H9 (cell line): ENCODE measurements around the gene STX2. TPM values are rescaled to one million over a fixed set of nuclear protein-coding genes. Genes with fewer than 3 reads are reported as not detected.

Experiments
- DNase-seq: peaks from one replicate; pipeline ENCODE4 v3.0.0-alpha.2; 2017
- H2AFZ ChIP-seq: one replicate; pipeline ENCODE4 v1.6.1; 2013; ENCODE audit warnings: mild to moderate bottlenecking, low read length, control low read depth, moderate library complexity
- H2AK5ac ChIP-seq: 2 replicates; pipeline ENCODE4 v1.6.1; 2013; ENCODE audit warnings: low read length, control low read depth, mixed read lengths; ENCODE audit not compliant: insufficient read length
- H2BK120ac ChIP-seq: one replicate; pipeline ENCODE4 v1.6.1; 2013; ENCODE audit warnings: low read depth, mild to moderate bottlenecking, low read length, control low read depth, inconsistent platforms; ENCODE audit not compliant: poor library complexity, severe bottlenecking
- H2BK12ac ChIP-seq: 2 replicates; pipeline ENCODE4 v1.6.1; 2013; ENCODE audit warnings: low read length, control low read depth, mixed read lengths, low read depth; ENCODE audit not compliant: insufficient read length
- H2BK15ac ChIP-seq: 2 replicates; pipeline ENCODE4 v1.6.1; 2013; ENCODE audit warnings: low read depth, low read length, control low read depth
- H2BK20ac ChIP-seq: one replicate; pipeline ENCODE4 v1.6.1; 2013; ENCODE audit warnings: low read depth, mild to moderate bottlenecking, low read length, control low read depth, inconsistent platforms; ENCODE audit not compliant: poor library complexity, severe bottlenecking
- H2BK5ac ChIP-seq: 2 replicates; pipeline ENCODE4 v1.6.1; 2013; ENCODE audit warnings: low read length, control low read depth, mixed read lengths; ENCODE audit not compliant: insufficient read length
- H3K14ac ChIP-seq: 2 replicates; pipeline ENCODE4 v1.6.1; 2013; ENCODE audit warnings: low read length, control low read depth; ENCODE audit not compliant: insufficient read depth
- H3K18ac ChIP-seq: 2 replicates; pipeline ENCODE4 v1.6.1; 2013; ENCODE audit warnings: low read depth, mild to moderate bottlenecking, mixed read lengths, low read length, control low read depth; ENCODE audit not compliant: insufficient read length
- H3K23ac ChIP-seq: 2 replicates; pipeline ENCODE4 v1.6.1; 2013; ENCODE audit warnings: low read length, control low read depth, mixed read lengths, low read depth; ENCODE audit not compliant: insufficient read length
- H3K23me2 ChIP-seq: 2 replicates; pipeline ENCODE4 v1.6.1; 2013; ENCODE audit warnings: low read depth, mild to moderate bottlenecking, mixed read lengths, low read length, control low read depth; ENCODE audit not compliant: insufficient read length, poor library complexity, severe bottlenecking
- H3K27ac ChIP-seq: 2 replicates; pipeline ENCODE4 v1.5.1; 2013; ENCODE audit warnings: low read length, control low read depth, mixed read lengths, low read depth; ENCODE audit not compliant: insufficient read length
- H3K27me3 ChIP-seq: 2 replicates; pipeline ENCODE4 v1.6.1; 2013; ENCODE audit warnings: low read length, control low read depth, inconsistent platforms; ENCODE audit not compliant: insufficient read depth
- H3K4ac ChIP-seq: 2 replicates; pipeline ENCODE4 v1.6.1; 2013; ENCODE audit warnings: low read depth, mild to moderate bottlenecking, control low read depth, inconsistent platforms, low read length, moderate library complexity
- H3K4me1 ChIP-seq: 2 replicates; pipeline ENCODE4 v1.6.1; 2013; ENCODE audit warnings: low read length, control low read depth, inconsistent platforms; ENCODE audit not compliant: insufficient read depth
- H3K4me2 ChIP-seq: 2 replicates; pipeline ENCODE4 v1.6.1; 2013; ENCODE audit warnings: low read length, control low read depth, mixed read lengths; ENCODE audit not compliant: insufficient read length, insufficient read depth
- H3K56ac ChIP-seq: 2 replicates; pipeline ENCODE4 v1.6.1; 2013; ENCODE audit warnings: low read depth, mild to moderate bottlenecking, mixed read lengths, low read length, control low read depth; ENCODE audit not compliant: insufficient read length
- H3K79me1 ChIP-seq: 2 replicates; pipeline ENCODE4 v1.6.1; 2013; ENCODE audit warnings: low read depth, mild to moderate bottlenecking, moderate library complexity, low read length, control low read depth, inconsistent platforms; ENCODE audit not compliant: insufficient read depth, poor library complexity, severe bottlenecking
- H3K79me2 ChIP-seq: 2 replicates; pipeline ENCODE4 v1.6.1; 2013; ENCODE audit warnings: low read length, control low read depth, inconsistent platforms; ENCODE audit not compliant: insufficient read depth
- H3K9ac ChIP-seq: 2 replicates; pipeline ENCODE4 v1.6.1; 2013; ENCODE audit warnings: low read length, control low read depth, mixed read lengths; ENCODE audit not compliant: insufficient read length; ENCODE audit errors: extremely low read depth
- H3K9me3 ChIP-seq: one replicate; pipeline ENCODE4 v1.6.1; 2013; ENCODE audit warnings: low read depth, low read length, inconsistent platforms; ENCODE audit not compliant: control insufficient read depth
- H3T11ph ChIP-seq: one replicate; pipeline ENCODE4 v1.6.1; 2013; ENCODE audit warnings: mild to moderate bottlenecking, low read length, control low read depth, inconsistent platforms
- H4K20me1 ChIP-seq: one replicate; pipeline ENCODE4 v1.6.1; 2013; ENCODE audit not compliant: control insufficient read depth, insufficient read length, insufficient read depth
- H4K5ac ChIP-seq: 2 replicates; pipeline ENCODE4 v1.6.1; 2013; ENCODE audit warnings: low read depth, mild to moderate bottlenecking, mixed read lengths, low read length, control low read depth; ENCODE audit not compliant: insufficient read length
- H4K8ac ChIP-seq: replicated peaks from 2 replicates; pipeline ENCODE4 v1.6.1; 2013; ENCODE audit warnings: low read length, control low read depth, mixed read lengths, low read depth; ENCODE audit not compliant: insufficient read length
- H4K91ac ChIP-seq: 2 replicates; pipeline ENCODE4 v1.6.1; 2013; ENCODE audit warnings: low read depth, mild to moderate bottlenecking, moderate library complexity, mixed read lengths, low read length, control low read depth; ENCODE audit not compliant: insufficient read length
- H3K27ac Mint-ChIP-seq, 3 experiments: 2 replicates in 2 of 3; 3 replicates in 1 of 3; pipeline ENCODE4 v1.8.0; 2020 to 2021; ENCODE audit warnings: mixed read lengths in 3 of 3, mild to moderate bottlenecking in 1 of 3, moderate library complexity in 1 of 3
- H3K27me3 Mint-ChIP-seq: 2 replicates; pipeline ENCODE4 v1.8.0; 2021; ENCODE audit warnings: low read depth, mild to moderate bottlenecking, moderate library complexity, mixed read lengths
- H3K36me3 Mint-ChIP-seq, 3 experiments: 2 replicates in 2 of 3; 3 replicates in 1 of 3; pipeline ENCODE4 v1.8.0; 2020 to 2021; ENCODE audit warnings: low read depth in 3 of 3, mixed read lengths in 3 of 3; ENCODE audit not compliant: insufficient read depth in 1 of 3
- H3K4me1 Mint-ChIP-seq, 2 experiments: 2 replicates each; pipeline ENCODE4 v1.8.0; 2020; ENCODE audit warnings: mixed read lengths in 2 of 2
- H3K4me3 Mint-ChIP-seq, 2 experiments: 2 replicates in 1 of 2; 3 replicates in 1 of 2; pipeline ENCODE4 v1.8.0; 2020 to 2021; ENCODE audit warnings: mild to moderate bottlenecking in 2 of 2, mixed read lengths in 2 of 2, moderate library complexity in 1 of 2
- H3K9me3 Mint-ChIP-seq, 2 experiments: 2 replicates in 1 of 2; 3 replicates in 1 of 2; pipeline ENCODE4 v1.8.0; 2020; ENCODE audit warnings: mild to moderate bottlenecking in 2 of 2, mixed read lengths in 2 of 2, moderate library complexity in 1 of 2
- CTCF ChIP-seq: fragments of 200-600 bp; sonication (generic); conservative IDR thresholded peaks from 3 replicates; pipeline ENCODE4 v1.8.0; 2021; ENCODE audit warnings: antibody characterized with exemption, mild to moderate bottlenecking
- WGBS: extraction: QIAGEN DNeasy Blood & Tissue Kit; methylation state at CpG from one replicate; pipeline ENCODE4 v1.1.7; 2013; ENCODE audit warnings: missing lambda C conversion rate, low lambda C conversion rate, mixed read lengths; ENCODE audit not compliant: insufficient read length; ENCODE audit errors: extremely low coverage; 5-methylcytosine and 5-hydroxymethylcytosine counted together
- total RNA-seq: library from RNA; stranded (reverse); gene quantifications from 2 replicates; pipeline ENCODE4 v1.2.1, GENCODE V29; 2021

Gene STX2
- total RNA-seq, 1 experiment from 2014 or later: 19.4 TPM

GRCh38 chr12:130881046-130881445 lies 42.0 kb upstream of the STX2 start:
- no peak overlapping the region for H3K14ac ChIP-seq
- WGBS: no CpG with 5 or more reads among the region's 5 CpGs

More at GRCh38 chr12:130881046-130881445, 42.0 kb upstream of the STX2 start:
- Histone ChIP-seq H4K8ac (no peak overlapping the region), H3K4me2 (no peak overlapping the region), H3K18ac (no peak overlapping the region), H2BK12ac (no peak overlapping the region), H3K27me3 (no peaks in the 10 kb centered on the region), H2BK15ac (no peak overlapping the region), H2BK20ac (no peak overlapping the region), H2AFZ (no peak overlapping the region), H4K91ac (no peak overlapping the region), H3K9ac (no peak overlapping the region), H3K79me2 (no peaks in the 10 kb centered on the region), H3K4me1 (no peaks in the 10 kb centered on the region), H4K5ac (no peak overlapping the region), H3K56ac (no peak overlapping the region), H2AK5ac (no peak overlapping the region), H3K9me3 (no peaks in the 10 kb centered on the region), H3K79me1 (no peaks in the 10 kb centered on the region), H2BK120ac (no peak overlapping the region), H3K27ac (no peak overlapping the region), H3K4ac (no peak overlapping the region), H2BK5ac (no peak overlapping the region), H3K23ac (no peak overlapping the region), H4K20me1 (peaks cover 4% of the 10 kb centered on the region), H3T11ph (no peak overlapping the region), H3K23me2 (no peaks in the 10 kb centered on the region)
- TF ChIP-seq CTCF: no peak
- Mint-ChIP-seq H3K27ac (peak overlapping the region in 1 of 3 experiments; percentile 0; a peak in 1 of 7 replicates), H3K4me3 (no peak overlapping the region; a peak in 1 of 5 replicates), H3K36me3 (peaks cover 9 to 19% (median 16%) of the 10 kb centered on the region in 3 experiments; a peak in 6 of 7 replicates), H3K27me3 (no peaks in the 10 kb centered on the region; the same call in none of the 2 replicates), H3K4me1 (peaks cover 26 to 29% of the 10 kb centered on the region in 2 experiments), H3K9me3 (no peaks in the 10 kb centered on the region)
- no peak for DNase-seq
